Astrocyte (in vitro differentiated cells and primary cell): ENCODE data around the gene MUC13. TPM values are rescaled to one million over a fixed set of nuclear protein-coding genes. Genes with fewer than 3 reads are reported as not detected.

ENCODE experiments used
- DNase-seq: peaks from one replicate; pipeline ENCODE4 v3.0.0-alpha.2; 2010; ENCODE audit warnings: low read depth
- FAIRE-seq: peaks from 2 replicates; lab custom pipeline; 2011; peaks lifted over from hg19 to GRCh38; lab: Jason Lieb, UNC
- H2AFZ ChIP-seq: 2 replicates; pipeline ENCODE4 v1.6.0; 2012; ENCODE audit warnings: low read depth, low read length, inconsistent platforms
- H3K27ac ChIP-seq: 2 replicates; pipeline ENCODE4 v1.5.1; 2011; ENCODE audit warnings: low read depth, low read length, inconsistent platforms
- H3K27me3 ChIP-seq: 2 replicates; pipeline ENCODE4 v1.6.0; 2011; ENCODE audit warnings: low read length, inconsistent platforms; ENCODE audit not compliant: insufficient read depth
- H3K36me3 ChIP-seq: 2 replicates; pipeline ENCODE4 v1.5.1; 2011; ENCODE audit warnings: low read length, inconsistent platforms; ENCODE audit not compliant: insufficient read depth
- H3K4me1 ChIP-seq: 2 replicates; pipeline ENCODE4 v1.5.1; 2011; ENCODE audit warnings: low read length, inconsistent platforms; ENCODE audit not compliant: insufficient read depth
- H3K4me2 ChIP-seq: 2 replicates; pipeline ENCODE4 v1.6.0; 2012; ENCODE audit warnings: low read length, inconsistent platforms
- H3K4me3 ChIP-seq: 2 replicates; pipeline ENCODE4 v1.5.1; 2011; ENCODE audit warnings: low read depth, mild to moderate bottlenecking, low read length, inconsistent platforms; ENCODE audit not compliant: insufficient read depth
- H3K79me2 ChIP-seq: 2 replicates; pipeline ENCODE4 v1.6.0; 2012; ENCODE audit warnings: mild to moderate bottlenecking, low read length, inconsistent platforms; ENCODE audit not compliant: insufficient read depth
- H3K9ac ChIP-seq: 2 replicates; pipeline ENCODE4 v1.6.0; 2012; ENCODE audit warnings: mild to moderate bottlenecking, low read length, inconsistent platforms
- H3K9me3 ChIP-seq: 2 replicates; pipeline ENCODE4 v1.5.1; 2012; ENCODE audit warnings: low read depth, mild to moderate bottlenecking, low read length, inconsistent platforms; ENCODE audit not compliant: insufficient read depth
- H4K20me1 ChIP-seq: 2 replicates; pipeline ENCODE4 v1.6.0; 2012; ENCODE audit warnings: low read length, inconsistent platforms; ENCODE audit not compliant: insufficient read depth
- H3K27ac Mint-ChIP-seq: one replicate; pipeline ENCODE4 v1.8.0; 2021; ENCODE audit warnings: mild to moderate bottlenecking, mixed read lengths; ENCODE audit not compliant: unreplicated experiment
- H3K27me3 Mint-ChIP-seq: one replicate; pipeline ENCODE4 v1.8.0; 2021; ENCODE audit warnings: low read depth, mixed read lengths; ENCODE audit not compliant: unreplicated experiment
- H3K36me3 Mint-ChIP-seq: one replicate; pipeline ENCODE4 v1.8.0; 2021; ENCODE audit warnings: low read depth, mixed read lengths; ENCODE audit not compliant: unreplicated experiment
- H3K4me1 Mint-ChIP-seq: one replicate; pipeline ENCODE4 v1.8.0; 2021; ENCODE audit warnings: low read depth, mixed read lengths; ENCODE audit not compliant: unreplicated experiment
- H3K4me3 Mint-ChIP-seq: one replicate; pipeline ENCODE4 v1.8.0; 2021; ENCODE audit warnings: mild to moderate bottlenecking, moderate library complexity, mixed read lengths; ENCODE audit not compliant: unreplicated experiment
- H3K9me3 Mint-ChIP-seq: one replicate; pipeline ENCODE4 v1.8.0; 2021; ENCODE audit warnings: mild to moderate bottlenecking, mixed read lengths; ENCODE audit not compliant: unreplicated experiment
- EZH2 ChIP-seq: IDR thresholded peaks from 2 replicates; pipeline ENCODE4 v1.6.1; 2012; ENCODE audit warnings: mild to moderate bottlenecking, low read length, inconsistent platforms; ENCODE audit not compliant: insufficient read depth
- total RNA-seq: library from RNA; stranded (reverse); gene quantifications from 2 replicates; pipeline ENCODE4 v1.2.1, GENCODE V29; 2021
- TF ChIP-seq, protein P1 (sequence below): IDR thresholded peaks from 2 replicates; pipeline ENCODE4 v1.5.1; 2011; ENCODE audit warnings: low read depth, mild to moderate bottlenecking, inconsistent platforms, low read length, moderate library complexity; ENCODE audit not compliant: insufficient read depth

Gene MUC13
- total RNA-seq, 1 donor from 2014 or later, result not detected

GRCh38 chr3:124950026-124950425, 15.5 kb upstream of the MUC13 start:
- H3K27ac ChIP-seq, result no peak overlapping the region
- H3K79me2 ChIP-seq, result no peaks in the 10 kb centered on the region
- Mint-ChIP-seq H3K27me3 (peaks cover 2% of the 10 kb centered on the region), H3K4me3 (no peak overlapping the region), H3K27ac (no peak overlapping the region), H3K36me3 (no peaks in the 10 kb centered on the region), H3K4me1 (no peaks in the 10 kb centered on the region), H3K9me3 (no peaks in the 10 kb centered on the region)
- no peaks in the 10 kb centered on the region for H3K9me3 ChIP-seq
- DNase-seq, result no peak
- no peak for TF ChIP-seq EZH2
- TF ChIP-seq, protein P1, sequence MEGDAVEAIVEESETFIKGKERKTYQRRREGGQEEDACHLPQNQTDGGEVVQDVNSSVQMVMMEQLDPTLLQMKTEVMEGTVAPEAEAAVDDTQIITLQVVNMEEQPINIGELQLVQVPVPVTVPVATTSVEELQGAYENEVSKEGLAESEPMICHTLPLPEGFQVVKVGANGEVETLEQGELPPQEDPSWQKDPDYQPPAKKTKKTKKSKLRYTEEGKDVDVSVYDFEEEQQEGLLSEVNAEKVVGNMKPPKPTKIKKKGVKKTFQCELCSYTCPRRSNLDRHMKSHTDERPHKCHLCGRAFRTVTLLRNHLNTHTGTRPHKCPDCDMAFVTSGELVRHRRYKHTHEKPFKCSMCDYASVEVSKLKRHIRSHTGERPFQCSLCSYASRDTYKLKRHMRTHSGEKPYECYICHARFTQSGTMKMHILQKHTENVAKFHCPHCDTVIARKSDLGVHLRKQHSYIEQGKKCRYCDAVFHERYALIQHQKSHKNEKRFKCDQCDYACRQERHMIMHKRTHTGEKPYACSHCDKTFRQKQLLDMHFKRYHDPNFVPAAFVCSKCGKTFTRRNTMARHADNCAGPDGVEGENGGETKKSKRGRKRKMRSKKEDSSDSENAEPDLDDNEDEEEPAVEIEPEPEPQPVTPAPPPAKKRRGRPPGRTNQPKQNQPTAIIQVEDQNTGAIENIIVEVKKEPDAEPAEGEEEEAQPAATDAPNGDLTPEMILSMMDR, result no peak
- peaks cover 6% of the 10 kb centered on the region for H3K4me1 ChIP-seq
- no peak overlapping the region for H3K4me2 ChIP-seq
- no peak overlapping the region for H3K4me3 ChIP-seq
- H3K27me3 ChIP-seq, result no peaks in the 10 kb centered on the region
- H3K9ac ChIP-seq, result no peak overlapping the region
- no peak for FAIRE-seq
- H2AFZ ChIP-seq, result no peak overlapping the region
- H4K20me1 ChIP-seq, result no peaks in the 10 kb centered on the region
- H3K36me3 ChIP-seq, result no peaks in the 10 kb centered on the region

- TF ChIP-seq, protein P1, result no peak
- no peak for TF ChIP-seq EZH2
- Histone ChIP-seq H3K27ac (no peak overlapping the region), H3K9me3 (no peaks in the 10 kb centered on the region), H3K4me3 (no peak overlapping the region), H2AFZ (no peak overlapping the region), H3K27me3 (no peaks in the 10 kb centered on the region), H3K4me2 (no peak overlapping the region), H3K36me3 (no peaks in the 10 kb centered on the region), H3K4me1 (no peaks in the 10 kb centered on the region), H3K9ac (no peak overlapping the region), H3K79me2 (no peaks in the 10 kb centered on the region), H4K20me1 (no peaks in the 10 kb centered on the region)
- Mint-ChIP-seq H3K36me3 (no peaks in the 10 kb centered on the region), H3K4me3 (no peak overlapping the region), H3K27ac (no peak overlapping the region), H3K9me3 (peaks cover 2% of the 10 kb centered on the region), H3K4me1 (no peaks in the 10 kb centered on the region), H3K27me3 (peaks cover 5% of the 10 kb centered on the region)
- no peak for FAIRE-seq
- DNase-seq, result no peak
These were observed 8.1 kb upstream of the MUC13 start for GRCh38 chr3:124942613-124943012.

DNA sequence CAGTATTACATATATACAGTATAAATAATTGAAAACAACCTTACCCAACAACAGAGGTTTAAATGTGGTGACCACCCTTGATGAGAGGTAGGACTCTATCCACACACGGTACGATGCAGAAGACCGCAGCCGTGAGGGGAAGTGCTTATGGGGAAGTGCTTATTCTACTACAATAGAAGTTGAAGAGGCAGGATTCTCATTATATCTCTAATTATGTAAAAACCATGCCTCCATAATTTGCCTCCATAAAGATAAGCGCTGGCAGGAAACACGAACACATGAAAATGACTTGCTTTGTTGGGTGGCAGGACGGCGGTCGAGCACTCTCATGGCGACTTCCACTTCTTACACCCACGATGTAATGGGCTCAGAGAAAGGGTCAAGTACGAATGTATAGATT, 7.2 kb upstream of the MUC13 start:
- DNase-seq (no peak), FAIRE-seq (no peak)
- Mint-ChIP-seq H3K9me3 (peaks cover 2% of the 10 kb centered on the region), H3K27me3 (peaks cover 5% of the 10 kb centered on the region), H3K27ac (no peak overlapping the region), H3K36me3 (no peaks in the 10 kb centered on the region), H3K4me1 (no peaks in the 10 kb centered on the region), H3K4me3 (no peak overlapping the region)
- Histone ChIP-seq H3K9me3 (no peaks in the 10 kb centered on the region), H3K4me1 (no peaks in the 10 kb centered on the region), H3K4me3 (no peak overlapping the region), H3K79me2 (no peaks in the 10 kb centered on the region), H4K20me1 (no peaks in the 10 kb centered on the region), H3K27me3 (no peaks in the 10 kb centered on the region), H2AFZ (no peak overlapping the region), H3K9ac (no peak overlapping the region), H3K36me3 (no peaks in the 10 kb centered on the region), H3K27ac (no peak overlapping the region), H3K4me2 (no peak overlapping the region)
- no peak for TF ChIP-seq EZH2
- TF ChIP-seq, protein P1, result no peak
